SK-N-SH (cell line): ENCODE data around the gene CDH2.

ENCODE experiments used
- ELF1 ChIP-seq: IDR thresholded peaks from 2 replicates; pipeline ENCODE4 v1.4.0; 2012
- EP300 ChIP-seq, 2 experiments: IDR thresholded peaks; 2 replicates each; pipeline versions ENCODE4 v1.4.0 to v1.6.1; 2012; ENCODE audit warnings: borderline replicate concordance in 1 of 2, low read depth in 1 of 2, low read length in 1 of 2
- FOXJ3 ChIP-seq: sonication (generic); formaldehyde crosslinking; IDR thresholded peaks from 2 replicates; pipeline ENCODE4 v1.5.1; 2020; ENCODE audit warnings: mild to moderate bottlenecking, missing genetic modification reagents
- GABPA ChIP-seq: IDR thresholded peaks from 2 replicates; pipeline ENCODE4 v1.4.0; 2012; ENCODE audit warnings: low read depth, mild to moderate bottlenecking
- MEF2A ChIP-seq: IDR thresholded peaks from 2 replicates; pipeline ENCODE4 v1.4.0; 2012; ENCODE audit warnings: low read depth, borderline replicate concordance
- NFIC ChIP-seq: IDR thresholded peaks from 2 replicates; pipeline ENCODE4 v1.4.0; 2012; ENCODE audit warnings: borderline replicate concordance
- RAD21 ChIP-seq: IDR thresholded peaks from 2 replicates; pipeline ENCODE4 v1.6.1; 2012; ENCODE audit warnings: mild to moderate bottlenecking, low read length
- TCF12 ChIP-seq: IDR thresholded peaks from 2 replicates; pipeline ENCODE4 v1.4.0; 2012
- TF ChIP-seq, protein P1 (sequence below): fragments of 200-600 bp; sonication (generic); IDR thresholded peaks from 2 replicates; pipeline ENCODE4 v1.6.1; 2017; ENCODE audit warnings: antibody characterized with exemption, mild to moderate bottlenecking, moderate library complexity

DNA sequence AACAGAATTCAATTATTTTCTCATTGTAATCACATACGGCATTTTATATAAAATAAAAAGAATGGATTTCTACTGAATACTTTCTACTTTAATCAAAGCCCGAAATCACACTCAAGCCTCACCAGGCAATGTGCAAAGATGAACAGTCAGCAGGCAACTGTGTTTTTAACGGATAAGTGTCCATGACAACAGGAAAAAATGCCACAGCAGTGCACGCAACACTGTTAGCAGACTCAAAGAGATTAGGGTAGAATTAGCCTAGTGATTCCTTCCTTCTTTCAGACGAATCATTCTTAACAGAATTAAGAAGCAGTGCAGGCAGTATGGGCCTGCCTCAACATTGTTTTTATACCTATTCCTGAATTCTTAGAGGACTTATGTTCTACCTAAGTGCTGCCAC lies 135.6 kb downstream of the CDH2 start:
- TF ChIP-seq, protein P1, sequence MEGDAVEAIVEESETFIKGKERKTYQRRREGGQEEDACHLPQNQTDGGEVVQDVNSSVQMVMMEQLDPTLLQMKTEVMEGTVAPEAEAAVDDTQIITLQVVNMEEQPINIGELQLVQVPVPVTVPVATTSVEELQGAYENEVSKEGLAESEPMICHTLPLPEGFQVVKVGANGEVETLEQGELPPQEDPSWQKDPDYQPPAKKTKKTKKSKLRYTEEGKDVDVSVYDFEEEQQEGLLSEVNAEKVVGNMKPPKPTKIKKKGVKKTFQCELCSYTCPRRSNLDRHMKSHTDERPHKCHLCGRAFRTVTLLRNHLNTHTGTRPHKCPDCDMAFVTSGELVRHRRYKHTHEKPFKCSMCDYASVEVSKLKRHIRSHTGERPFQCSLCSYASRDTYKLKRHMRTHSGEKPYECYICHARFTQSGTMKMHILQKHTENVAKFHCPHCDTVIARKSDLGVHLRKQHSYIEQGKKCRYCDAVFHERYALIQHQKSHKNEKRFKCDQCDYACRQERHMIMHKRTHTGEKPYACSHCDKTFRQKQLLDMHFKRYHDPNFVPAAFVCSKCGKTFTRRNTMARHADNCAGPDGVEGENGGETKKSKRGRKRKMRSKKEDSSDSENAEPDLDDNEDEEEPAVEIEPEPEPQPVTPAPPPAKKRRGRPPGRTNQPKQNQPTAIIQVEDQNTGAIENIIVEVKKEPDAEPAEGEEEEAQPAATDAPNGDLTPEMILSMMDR, result no peak
- no peak for TF ChIP-seq NFIC
- no peak for TF ChIP-seq RAD21
- no peak for TF ChIP-seq EP300 (IDR thresholded peaks at IDR 0.05; ENCODE audit: borderline replicate concordance in 1 of 2, low read depth in 1 of 2, low read length in 1 of 2)
- no peak for TF ChIP-seq MEF2A
- TF ChIP-seq TCF12, result no peak
- TF ChIP-seq GABPA, result no peak
- no peak for TF ChIP-seq FOXJ3 (CRISPR knock-in tag)
- no peak for TF ChIP-seq ELF1
